Spleen (tissue), 11 donors: ENCODE measurements around the gene FBXO34. TPM values are rescaled to one million over a fixed set of nuclear protein-coding genes. Genes with fewer than 3 reads are reported as not detected.

ENCODE experiments used
- DNase-seq: peaks from one replicate; pipeline ENCODE4 v3.0.0-alpha.2; 2020
- H3K27ac ChIP-seq, 8 donors: fragments of 200-600 bp; sonication (generic) in 7 of 8; 1 replicate in 4 of 8; 2 replicates in 4 of 8; pipeline versions ENCODE4 v1.5.0 to v1.8.0; 2016 to 2021; ENCODE audit warnings: inconsistent platforms in 4 of 8, mild to moderate bottlenecking in 4 of 8, moderate library complexity in 1 of 8
- H3K27me3 ChIP-seq, 7 donors: fragments of 200-600 bp; sonication (generic) in 6 of 7; replicated peaks in 1 of 7; 1 replicate in 4 of 7; 2 replicates in 3 of 7; pipeline versions ENCODE4 v1.5.0 to v1.8.0; 2016 to 2021; ENCODE audit warnings: inconsistent platforms in 3 of 7, mild to moderate bottlenecking in 1 of 7
- H3K36me3 ChIP-seq, 6 donors: fragments of 200-600 bp; sonication (generic) in 5 of 6; 1 replicate in 4 of 6; 2 replicates in 2 of 6; pipeline versions ENCODE4 v1.5.0 to v1.8.0; 2016 to 2021; ENCODE audit warnings: inconsistent platforms in 2 of 6
- H3K4me1 ChIP-seq, 6 donors: fragments of 200-600 bp; sonication (generic) in 5 of 6; 1 replicate in 3 of 6; 2 replicates in 3 of 6; pipeline versions ENCODE4 v1.5.0 to v1.8.0; 2016 to 2021; ENCODE audit warnings: inconsistent platforms in 3 of 6
- H3K4me3 ChIP-seq, 8 donors: fragments of 200-600 bp; sonication (generic) in 7 of 8; 1 replicate in 4 of 8; 2 replicates in 4 of 8; pipeline versions ENCODE4 v1.5.0 to v1.8.0; 2016 to 2021; ENCODE audit warnings: inconsistent platforms in 4 of 8, mild to moderate bottlenecking in 4 of 8, moderate library complexity in 2 of 8
- H3K9me3 ChIP-seq, 8 donors: fragments of 200-600 bp; sonication (generic) in 7 of 8; 1 replicate in 4 of 8; 2 replicates in 4 of 8; pipeline versions ENCODE4 v1.5.0 to v1.8.0; 2016 to 2021; ENCODE audit warnings: inconsistent platforms in 4 of 8
- POLR2A ChIP-seq, 3 donors: fragments of 450-650 bp; IDR thresholded peaks; one replicate each; pipeline ENCODE4 v1.5.1; 2017; ENCODE audit warnings: antibody characterized with exemption in 3 of 3, mild to moderate bottlenecking in 1 of 3
- POLR2AphosphoS5 ChIP-seq, 3 donors: sonication (generic); formaldehyde crosslinking; IDR thresholded peaks; one replicate each; pipeline ENCODE4 v1.5.1; 2017; ENCODE audit warnings: antibody characterized with exemption in 3 of 3
- WGBS, 5 donors: extraction: QIAGEN DNeasy Blood & Tissue Kit in 3 of 5; methylation state at CpG; one replicate each; pipeline versions ENCODE4 v1.1.5 to v1.1.7; 2013 to 2018; 5-methylcytosine and 5-hydroxymethylcytosine counted together
- intact Hi-C: fragments of 100-400 bp; cut with DNase I; formaldehyde crosslinking; loops from one replicate; pipeline ENCODE4 v1.15.0; 2023; ENCODE audit warnings: low total_unique reads
- polyA plus RNA-seq, 3 donors: library from polyadenylated mRNA; stranded (reverse); fragments of 200-250 nt; gene quantifications; one replicate each; pipeline ENCODE4 v1.2.1, GENCODE V29; 2013
- total RNA-seq, 7 donors: library from RNA; depleted of rRNA in 3 of 7; stranded (reverse); fragments of >200 nt in 3 of 7; fragmentation: NEBNext Ultra II Directional in 4 of 7; extraction: Animal tissue kit (Norgen Biotek cat#: 25700) in 4 of 7; gene quantifications; one replicate each; pipeline versions ENCODE4 v1.1.0 to v1.2.1, GENCODE V29; 2016 to 2021
- TF ChIP-seq, protein P1 (sequence below), 11 experiments: fragments of 200-600 bp in 7 of 11; fragments of 450-650 bp in 4 of 11; sonication (generic) in 4 of 11; IDR thresholded peaks in 8 of 11; conservative IDR thresholded peaks in 3 of 11; 1 replicate in 7 of 11; 2 replicates in 4 of 11; pipeline versions ENCODE4 v1.4.0 to v1.8.0; 2016 to 2021; ENCODE audit warnings: antibody characterized with exemption in 11 of 11, inconsistent platforms in 4 of 11, mild to moderate bottlenecking in 1 of 11
- donor health status: healthy with polysubstance abuse.
- donor health status: DM: no; HTN: no; CAD: no; lungs with moderate emphysema.
- donor health status: DM: no; HTN: no; CAD: no.
- donor health status: Bipolar disorder and iron deficiency.
- donor health status: healthy.
- donor health status: DM: no; HTN: no; CAD: no.
- donor health status: DM: yes; HTN: yes; CAD: no.

The FBXO34 gene
- total and polyA plus RNA-seq, 10 donors: 5.8 to 46.0 (median 26.7) TPM

DNA sequence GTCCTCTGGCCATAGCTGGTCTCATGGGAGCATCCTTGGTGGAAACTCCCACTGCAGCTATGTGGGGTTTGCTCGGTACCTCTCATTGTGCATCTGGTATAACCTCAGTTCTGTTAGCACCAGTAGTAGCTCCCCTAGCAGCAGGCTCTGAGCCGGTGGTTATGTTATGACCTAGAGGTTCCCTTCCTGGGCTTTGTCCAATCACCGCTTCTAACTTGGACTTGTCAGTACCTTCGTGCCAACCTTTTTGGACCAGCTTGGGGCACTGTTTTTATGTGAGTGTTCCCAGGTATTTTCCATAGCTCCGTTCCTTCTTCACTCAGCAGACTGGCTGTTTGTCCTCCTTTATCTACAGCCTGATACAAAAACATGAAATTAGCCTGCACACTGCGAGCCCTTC, 84.7 kb downstream of the FBXO34 start:
- no peak for TF ChIP-seq POLR2AphosphoS5 (IDR thresholded peaks at IDR 0.05)
- TF ChIP-seq, protein P1, sequence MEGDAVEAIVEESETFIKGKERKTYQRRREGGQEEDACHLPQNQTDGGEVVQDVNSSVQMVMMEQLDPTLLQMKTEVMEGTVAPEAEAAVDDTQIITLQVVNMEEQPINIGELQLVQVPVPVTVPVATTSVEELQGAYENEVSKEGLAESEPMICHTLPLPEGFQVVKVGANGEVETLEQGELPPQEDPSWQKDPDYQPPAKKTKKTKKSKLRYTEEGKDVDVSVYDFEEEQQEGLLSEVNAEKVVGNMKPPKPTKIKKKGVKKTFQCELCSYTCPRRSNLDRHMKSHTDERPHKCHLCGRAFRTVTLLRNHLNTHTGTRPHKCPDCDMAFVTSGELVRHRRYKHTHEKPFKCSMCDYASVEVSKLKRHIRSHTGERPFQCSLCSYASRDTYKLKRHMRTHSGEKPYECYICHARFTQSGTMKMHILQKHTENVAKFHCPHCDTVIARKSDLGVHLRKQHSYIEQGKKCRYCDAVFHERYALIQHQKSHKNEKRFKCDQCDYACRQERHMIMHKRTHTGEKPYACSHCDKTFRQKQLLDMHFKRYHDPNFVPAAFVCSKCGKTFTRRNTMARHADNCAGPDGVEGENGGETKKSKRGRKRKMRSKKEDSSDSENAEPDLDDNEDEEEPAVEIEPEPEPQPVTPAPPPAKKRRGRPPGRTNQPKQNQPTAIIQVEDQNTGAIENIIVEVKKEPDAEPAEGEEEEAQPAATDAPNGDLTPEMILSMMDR (IDR thresholded peaks at IDR 0.05 in 8 of 11, conservative IDR thresholded peaks at IDR 0.05 in 3 of 11): no peak
- TF ChIP-seq POLR2A (IDR thresholded peaks at IDR 0.05): no peak
- intact Hi-C loops: no loop called here
- Histone ChIP-seq H3K4me1 (peaks cover 0 to 21% (median 4%) of the 10 kb centered on the region in 6 donors), H3K27me3 (no peaks in the 10 kb centered on the region), H3K9me3 (no peaks in the 10 kb centered on the region), H3K4me3 (no peak overlapping the region), H3K27ac (no peak overlapping the region), H3K36me3 (peaks cover 0 to 43% (median 20%) of the 10 kb centered on the region in 6 donors)
- WGBS, 5 donors: 83 to 97% (median 87%) methylated on average over 6 of the region's 6 CpGs
- no peak for DNase-seq

DNA sequence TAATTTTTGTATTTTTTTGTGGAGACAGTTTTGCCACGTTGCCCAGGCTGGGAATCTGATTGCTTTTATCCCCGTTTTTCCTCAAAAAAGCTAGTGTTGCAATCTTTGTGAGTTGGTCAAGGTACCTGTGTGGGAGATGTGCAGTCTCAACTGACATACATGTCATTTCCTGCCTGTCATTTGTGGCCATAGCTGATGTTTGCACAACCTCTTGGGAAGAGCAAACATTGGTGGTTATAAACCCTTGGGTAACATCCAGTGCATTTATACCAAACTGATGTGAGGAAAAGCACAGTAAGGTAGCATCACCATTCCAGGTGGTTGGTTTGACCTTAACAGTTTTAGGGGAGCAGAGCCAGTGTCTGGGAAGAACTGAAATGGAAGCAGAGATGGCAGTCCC, 85.7 kb downstream of the FBXO34 start:
- peaks cover 0 to 33% (median 10%) of the 10 kb centered on the region in 6 donors for H3K36me3 ChIP-seq
- no peaks in the 10 kb centered on the region for H3K27me3 ChIP-seq
- no peak overlapping the region for H3K4me3 ChIP-seq
- intact Hi-C loops: no loop called here
- H3K27ac ChIP-seq: no peak overlapping the region
- H3K9me3 ChIP-seq: no peaks in the 10 kb centered on the region
- 48 to 97% (median 71%) methylated on average over 2 of the region's 2 CpGs for WGBS, 5 donors
- peaks cover 0 to 21% (median 4%) of the 10 kb centered on the region in 6 donors for H3K4me1 ChIP-seq
- TF ChIP-seq POLR2A (IDR thresholded peaks at IDR 0.05) (no peak), POLR2AphosphoS5 (IDR thresholded peaks at IDR 0.05) (no peak)
- TF ChIP-seq, protein P1 (IDR thresholded peaks at IDR 0.05 in 8 of 11, conservative IDR thresholded peaks at IDR 0.05 in 3 of 11): no peak
- DNase-seq: no peak

DNA sequence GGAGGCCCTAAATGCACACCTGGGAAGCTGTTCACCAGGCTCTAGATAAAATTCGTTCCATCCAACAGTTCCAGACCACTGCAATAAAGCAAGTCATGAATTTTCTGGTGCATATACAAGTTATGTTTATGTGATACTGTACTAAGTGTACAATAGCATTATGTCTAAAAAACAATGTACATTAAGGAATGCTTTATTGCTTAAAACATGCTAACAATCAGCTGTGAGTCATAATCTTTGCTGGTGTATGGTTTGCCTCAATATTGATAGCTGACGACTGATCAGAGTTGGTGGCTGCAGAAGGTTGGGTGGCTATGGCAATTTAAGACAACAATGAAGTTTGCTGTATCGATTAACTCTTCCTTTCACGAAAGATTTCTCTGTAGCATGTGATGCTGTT, 88.1 kb downstream of the FBXO34 start:
- H3K27me3 ChIP-seq: no peaks in the 10 kb centered on the region
- WGBS, 5 donors: 93 to 99% (median 96%) methylated on average over 4 of the region's 4 CpGs
- no peaks in the 10 kb centered on the region for H3K9me3 ChIP-seq
- no peak for TF ChIP-seq POLR2A (IDR thresholded peaks at IDR 0.05)
- TF ChIP-seq, protein P1 (IDR thresholded peaks at IDR 0.05 in 8 of 11, conservative IDR thresholded peaks at IDR 0.05 in 3 of 11): no peak
- TF ChIP-seq POLR2AphosphoS5 (IDR thresholded peaks at IDR 0.05): no peak
- H3K36me3 ChIP-seq: peaks cover 0 to 30% (median 1%) of the 10 kb centered on the region in 6 donors
- no peak for DNase-seq
- H3K4me3 ChIP-seq: no peak overlapping the region
- no peak overlapping the region for H3K27ac ChIP-seq
- intact Hi-C loops: no loop called here
- peaks cover 0 to 11% (median 3%) of the 10 kb centered on the region in 6 donors for H3K4me1 ChIP-seq

DNA sequence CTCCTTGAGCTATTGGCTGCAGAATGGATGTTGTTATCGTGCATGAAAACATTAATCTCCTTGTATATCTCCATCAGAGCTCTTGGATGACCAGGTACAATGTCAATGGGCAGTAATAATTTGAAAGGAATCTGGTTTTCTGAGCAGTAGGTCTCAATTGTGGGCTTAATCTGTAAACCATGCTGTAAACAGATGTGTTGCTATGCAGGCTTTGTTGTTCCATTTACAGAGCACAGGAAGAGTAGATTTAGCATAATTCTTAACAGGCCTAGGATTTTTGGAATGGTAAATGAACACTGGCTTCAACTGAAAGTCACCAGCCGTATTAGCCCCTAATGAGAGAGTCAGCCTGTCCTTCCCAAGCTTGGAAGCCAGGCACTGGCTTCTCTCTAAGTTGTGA, 90.0 kb downstream of the FBXO34 start:
- WGBS, 5 donors: 93 to 100% (median 99%) methylated on average over 2 of the region's 2 CpGs
- H3K36me3 ChIP-seq: peaks cover 0 to 30% (median 8%) of the 10 kb centered on the region in 6 donors
- intact Hi-C loops: no loop called here
- TF ChIP-seq, protein P1 (IDR thresholded peaks at IDR 0.05 in 8 of 11, conservative IDR thresholded peaks at IDR 0.05 in 3 of 11): no peak
- no peak for TF ChIP-seq POLR2AphosphoS5 (IDR thresholded peaks at IDR 0.05)
- no peak for TF ChIP-seq POLR2A (IDR thresholded peaks at IDR 0.05)
- DNase-seq: no peak
- H3K27me3 ChIP-seq: no peaks in the 10 kb centered on the region
- H3K9me3 ChIP-seq: no peaks in the 10 kb centered on the region
- no peak overlapping the region for H3K27ac ChIP-seq
- peaks cover 0 to 5% (median 0%) of the 10 kb centered on the region in 6 donors for H3K4me1 ChIP-seq
- H3K4me3 ChIP-seq: no peak overlapping the region
